Measurements from ENCODE around the gene COX14.

The COX14 gene

DNA sequence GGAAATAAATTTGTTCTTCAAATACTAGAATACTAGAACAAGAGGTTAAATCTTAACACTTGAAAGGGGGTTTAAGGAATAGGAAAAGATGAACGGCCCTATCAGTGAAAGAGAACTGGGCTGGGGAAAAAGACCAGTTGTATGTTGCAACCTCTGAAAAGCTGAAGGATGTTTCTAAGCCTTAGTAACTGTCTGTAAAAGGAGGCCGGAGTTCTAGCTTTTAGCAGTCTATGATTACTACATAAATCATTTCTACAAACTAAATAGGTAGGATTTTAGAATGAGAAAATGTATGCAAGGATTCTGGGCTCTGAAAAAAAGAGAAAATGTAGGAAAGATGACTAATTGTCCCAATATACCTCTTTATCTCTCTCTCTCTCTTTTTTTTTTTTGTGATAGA, 50.2 kb downstream of the COX14 start:
- no peak for DNase-seq

DNA sequence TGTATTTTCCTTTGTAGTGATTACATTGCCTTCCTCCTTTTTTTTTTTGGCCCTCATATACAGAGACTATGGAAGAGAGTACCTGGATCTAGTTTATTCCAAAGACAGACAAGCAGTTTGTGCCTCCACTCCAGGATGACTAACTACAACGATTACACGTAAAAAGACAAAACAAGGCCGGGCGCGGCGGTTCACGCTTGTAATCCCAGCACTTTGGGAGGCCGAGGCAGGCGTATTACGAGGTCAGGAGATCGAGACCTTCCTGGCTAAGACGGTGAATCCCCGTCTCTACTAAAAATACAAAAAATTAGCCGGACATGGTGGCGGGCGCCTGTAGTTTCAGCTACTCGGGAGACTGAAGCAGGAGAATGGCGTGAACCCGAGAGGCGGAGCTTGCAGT, 52.9 kb downstream of the COX14 start:
- DNase-seq = no peak

DNA sequence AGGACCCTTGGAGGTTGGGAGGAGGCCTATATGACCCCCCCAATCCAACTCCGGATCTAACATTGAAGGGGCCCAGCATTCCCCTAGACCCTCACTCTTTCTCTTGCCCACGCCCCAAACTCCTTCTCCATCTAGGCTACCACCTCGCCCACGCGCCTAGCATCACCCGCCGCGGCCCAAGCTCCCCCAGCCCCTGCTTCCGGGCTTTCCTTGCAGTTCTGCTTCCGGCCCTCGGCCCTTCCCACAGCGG, 54.7 kb downstream of the COX14 start:
- peak; percentile 49 for DNase-seq

DNA sequence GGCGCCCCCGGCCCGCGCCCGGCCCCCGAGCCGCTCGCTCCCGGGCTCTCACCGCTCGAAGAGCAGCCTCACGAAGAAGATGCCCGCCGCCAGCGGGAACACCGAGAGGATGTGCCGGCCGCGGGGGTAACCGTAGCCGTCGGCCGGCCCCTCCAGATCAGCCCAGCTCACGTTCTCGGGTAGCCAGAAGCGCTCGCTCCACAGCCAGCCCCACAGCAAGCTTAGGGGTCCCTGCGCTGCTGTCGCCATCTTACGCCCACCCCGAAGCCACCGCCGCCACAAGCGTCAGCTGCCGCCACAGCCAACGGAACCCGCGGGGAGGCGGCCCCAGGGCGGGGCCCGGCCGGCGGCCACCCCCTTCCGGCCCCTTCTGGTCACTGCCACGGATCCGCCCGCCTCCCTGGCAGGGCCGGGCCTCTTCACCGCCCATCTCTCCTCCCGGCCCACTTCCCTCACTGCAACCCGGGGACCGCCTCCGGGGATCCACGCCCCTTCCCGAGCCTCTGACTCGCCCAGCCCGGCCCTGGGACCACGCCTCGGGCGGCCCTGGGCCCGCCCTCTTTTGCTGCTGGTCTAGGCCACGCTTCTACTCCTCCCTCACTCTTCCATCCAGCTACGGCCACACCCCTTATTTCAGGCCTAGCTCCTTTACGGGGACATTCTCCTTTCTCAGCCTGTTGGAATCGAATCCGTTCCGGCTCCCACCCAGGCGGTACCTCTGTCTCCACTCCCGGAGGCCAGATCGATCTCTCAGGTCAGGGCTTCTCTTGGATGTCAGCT, 55.2 kb downstream of the COX14 start, which contains the start of gene CERS5:
Gene CERS5, minus strand, starts transcription at position 321 of the 780 bp plus-strand sequence. Its CDS starts 72 bp downstream, at position 249.
- DNase-seq = peak; percentile 98
